ENCODE measurements around the gene CIBAR2.

CIBAR2 gene

DNA sequence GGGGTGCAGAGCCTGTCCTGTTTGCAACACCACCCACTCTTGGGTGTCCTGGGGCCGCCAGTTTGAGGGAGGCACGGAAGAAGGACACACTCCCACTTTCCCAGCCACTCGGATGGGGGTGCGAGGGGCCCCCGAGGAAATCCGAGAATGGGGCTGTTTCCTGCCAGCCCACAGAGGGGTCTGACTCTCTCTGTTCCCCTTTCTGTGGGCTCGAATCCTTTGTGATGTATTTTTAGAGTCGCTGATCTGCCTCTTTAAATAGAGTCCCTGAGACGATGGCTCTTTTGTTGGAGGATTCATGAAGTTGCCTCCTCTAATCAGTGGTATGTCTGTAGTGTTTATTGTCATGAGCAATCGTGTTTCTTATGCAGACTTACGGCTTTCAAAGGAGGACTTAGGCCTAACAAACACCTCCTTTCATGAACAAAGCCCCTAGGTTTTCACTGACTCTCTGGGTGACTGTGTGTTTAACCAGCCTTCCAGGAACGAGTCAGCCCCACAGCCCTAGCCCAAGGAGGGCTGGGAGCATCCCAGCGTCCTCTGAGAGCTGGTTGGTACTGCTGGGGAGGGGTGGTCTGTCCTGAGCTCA is 29.1 kb downstream of the CIBAR2 start:
- no peak for DNase-seq (ENCODE audit: low read depth)

DNA sequence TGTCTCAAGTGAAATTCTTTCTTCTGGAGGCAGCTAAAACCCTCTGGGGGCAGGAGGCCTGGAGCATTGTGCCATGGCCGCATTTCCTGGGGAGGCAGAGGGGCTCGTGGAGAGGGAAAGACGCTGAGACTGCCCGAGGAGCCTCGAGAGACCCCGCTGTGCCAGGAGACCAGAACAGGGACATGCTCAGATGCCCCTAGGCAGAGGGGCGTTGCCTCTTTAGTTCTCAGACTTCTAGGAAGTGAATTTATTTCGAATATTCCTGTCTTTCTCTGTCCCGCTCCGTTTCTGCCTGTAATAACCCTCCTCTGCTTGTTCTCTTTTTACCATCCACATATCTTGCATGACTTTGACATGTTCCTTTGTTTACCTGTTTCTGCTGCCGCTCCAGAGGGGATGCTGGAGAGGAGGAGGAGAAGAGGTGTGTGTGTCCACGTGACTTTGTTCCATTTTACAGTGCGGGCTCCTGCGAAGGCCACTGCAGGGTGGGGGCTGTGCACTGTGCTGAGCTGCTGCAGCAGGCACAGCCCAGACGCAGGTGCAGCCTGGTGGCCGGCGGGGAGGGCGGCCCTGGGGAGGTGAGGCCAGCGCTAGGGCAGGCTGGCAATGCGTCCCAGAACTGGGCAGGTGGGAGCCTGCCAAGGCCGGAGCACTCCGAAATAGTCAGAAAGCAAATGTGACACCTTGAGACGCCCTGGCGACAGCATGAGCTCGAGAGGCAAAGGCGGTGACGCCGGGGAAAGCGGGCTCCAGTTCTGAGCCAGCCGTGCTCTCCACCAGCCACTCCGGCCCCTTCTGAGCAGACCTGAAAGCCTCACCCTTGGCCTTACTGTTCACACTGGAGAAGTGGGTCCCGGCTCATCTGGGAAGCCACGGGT is 29.9 kb downstream of the CIBAR2 start:
- DNase-seq (ENCODE audit: low read depth), result no peak

DNA sequence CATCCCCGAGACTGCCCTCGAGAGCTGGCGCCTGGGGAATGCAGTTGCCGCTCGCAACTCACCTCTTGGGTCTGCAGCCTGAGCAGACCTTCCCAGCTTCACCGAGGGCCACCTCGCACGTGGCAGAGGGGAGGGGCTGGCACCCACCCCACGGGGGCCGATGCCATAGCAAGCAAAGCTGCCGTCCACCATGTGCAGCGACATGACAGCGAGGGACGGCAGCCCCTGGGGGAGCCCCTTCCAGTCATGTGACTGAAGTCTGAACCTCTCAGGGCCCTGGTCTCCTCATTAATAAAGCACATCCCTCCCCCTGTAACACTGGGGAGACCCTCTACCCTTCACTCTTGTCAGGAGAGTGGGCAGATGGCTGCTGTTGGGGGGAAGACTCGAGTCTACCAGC is 30.5 kb downstream of the CIBAR2 start:
- DNase-seq (ENCODE audit: low read depth), result no peak

DNA sequence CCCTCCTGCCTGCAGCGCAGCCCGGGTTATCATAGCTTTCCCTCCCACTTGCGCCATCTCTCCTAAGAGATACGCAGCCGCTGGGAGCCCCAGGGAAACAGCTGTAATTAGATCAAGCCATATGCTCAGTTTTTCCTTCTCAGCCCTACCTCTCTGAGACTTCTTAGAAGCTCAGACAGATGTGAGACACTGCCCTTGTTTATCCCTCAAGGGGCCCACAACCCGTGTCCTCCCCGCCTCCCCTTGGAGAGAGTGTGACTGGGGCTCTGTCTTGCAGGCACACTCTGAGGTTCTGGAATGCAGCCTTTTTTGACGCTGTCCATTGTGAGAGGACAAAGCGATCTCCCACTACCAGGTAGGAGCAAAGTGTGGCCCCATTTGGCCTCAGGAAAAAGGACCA is 31.2 kb downstream of the CIBAR2 start:
- DNase-seq (ENCODE audit: low read depth), result no peak

DNA sequence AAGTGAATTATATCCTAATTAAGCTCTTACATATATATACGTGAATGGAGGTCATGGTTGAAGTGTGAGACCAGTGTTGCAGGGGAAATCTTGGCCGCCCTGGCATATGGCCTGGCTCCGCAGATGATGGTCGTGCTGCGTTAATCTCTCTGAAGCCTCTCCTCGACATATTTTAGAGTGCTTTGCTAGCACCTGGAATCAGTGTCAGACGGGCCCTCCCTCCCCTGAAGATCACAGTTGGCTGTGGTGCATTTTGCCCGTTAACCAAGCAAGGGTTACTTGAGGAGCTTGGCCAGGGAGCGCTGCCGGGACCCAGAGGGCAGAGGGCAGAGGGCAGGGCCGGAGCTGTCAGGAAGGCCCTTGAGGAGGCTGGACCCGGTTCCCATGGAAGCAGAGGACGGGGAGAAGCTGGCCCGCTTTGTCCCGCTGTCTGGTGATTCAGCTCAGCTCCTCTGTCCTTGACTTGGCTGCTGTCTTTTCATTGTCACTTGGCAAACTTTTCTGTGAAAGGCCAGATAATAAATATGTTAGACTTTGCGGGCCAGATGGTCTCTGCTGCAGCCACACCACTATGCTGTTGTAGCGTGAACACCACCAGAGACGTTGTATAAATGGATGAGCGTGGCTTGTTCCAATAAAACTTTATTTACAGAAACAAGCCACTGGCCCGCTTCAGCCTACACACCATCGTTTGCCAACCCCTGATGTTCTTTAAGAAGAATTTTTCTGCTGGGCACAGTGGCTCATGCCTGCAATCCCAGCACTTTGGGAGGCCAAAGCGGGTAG is 32.3 kb downstream of the CIBAR2 start:
- DNase-seq (ENCODE audit: low read depth), result no peak

DNA sequence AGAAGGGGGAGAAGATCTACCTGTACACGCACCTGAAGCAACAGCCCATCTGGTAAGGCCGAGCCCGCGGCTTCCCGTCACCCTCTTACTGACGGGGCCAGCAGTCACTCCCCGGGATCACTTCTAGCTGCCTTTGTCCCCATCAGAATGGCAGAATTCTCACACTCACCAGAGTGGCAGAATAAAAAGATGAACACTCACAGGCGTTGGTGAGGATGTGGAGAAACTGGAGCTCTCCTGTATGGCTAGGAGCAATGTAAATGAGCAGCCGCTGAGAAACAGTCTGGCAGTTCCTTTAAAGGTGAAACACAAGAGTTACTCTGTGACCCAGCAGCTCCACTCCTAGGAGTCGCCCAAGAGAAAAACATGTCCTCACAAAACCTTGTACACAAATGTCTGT is 33.3 kb downstream of the CIBAR2 start:
- DNase-seq (ENCODE audit: low read depth), result no peak

DNA sequence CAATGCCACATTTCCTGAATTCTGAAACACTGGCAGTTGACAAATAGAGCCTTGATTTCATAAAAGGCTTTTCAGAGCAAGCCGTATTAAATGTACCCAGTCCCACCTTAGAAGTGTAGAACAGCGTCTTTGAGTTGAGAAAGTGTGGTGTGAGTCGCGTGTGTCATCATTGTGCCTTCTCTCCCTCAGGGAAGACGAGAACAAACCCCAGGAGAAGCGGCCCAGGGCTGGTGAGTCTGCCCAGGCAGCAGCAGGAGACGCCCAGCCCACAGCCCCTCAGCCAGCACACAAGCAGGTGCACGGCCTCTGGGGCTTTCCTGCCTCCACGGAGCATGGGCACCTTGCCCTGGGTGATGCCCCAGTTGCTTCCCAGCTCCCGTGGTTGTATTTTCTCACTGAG is 34.0 kb downstream of the CIBAR2 start:
- no peak for DNase-seq (ENCODE audit: low read depth)

DNA sequence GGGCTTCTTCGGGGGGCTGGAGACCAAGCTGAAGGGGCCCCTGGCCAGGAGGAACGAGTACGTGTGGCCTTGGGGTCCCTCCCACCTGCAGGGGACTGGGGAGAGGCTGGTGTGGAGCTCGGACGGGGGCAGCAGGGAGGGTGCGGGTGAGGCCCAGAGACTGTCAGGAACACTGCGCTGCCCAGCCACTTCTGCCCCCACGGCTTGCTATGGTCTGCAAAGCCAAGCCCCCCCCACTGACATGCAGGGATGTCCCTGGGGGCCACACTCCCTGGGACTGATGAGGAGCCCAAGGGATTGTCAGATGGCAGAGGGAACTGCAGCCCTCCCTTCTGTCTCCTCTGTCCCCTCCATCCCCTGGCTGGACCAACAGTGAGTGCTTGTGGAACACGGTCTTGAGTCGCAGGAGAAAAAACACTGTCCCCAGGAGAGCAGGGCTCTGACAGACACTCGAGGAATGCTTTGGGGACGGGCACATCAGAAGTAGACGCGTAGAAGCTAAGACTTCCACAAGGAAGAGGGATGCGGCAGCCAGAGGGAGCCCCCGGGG is 34.6 kb downstream of the CIBAR2 start:
- no peak for DNase-seq (ENCODE audit: low read depth)

DNA sequence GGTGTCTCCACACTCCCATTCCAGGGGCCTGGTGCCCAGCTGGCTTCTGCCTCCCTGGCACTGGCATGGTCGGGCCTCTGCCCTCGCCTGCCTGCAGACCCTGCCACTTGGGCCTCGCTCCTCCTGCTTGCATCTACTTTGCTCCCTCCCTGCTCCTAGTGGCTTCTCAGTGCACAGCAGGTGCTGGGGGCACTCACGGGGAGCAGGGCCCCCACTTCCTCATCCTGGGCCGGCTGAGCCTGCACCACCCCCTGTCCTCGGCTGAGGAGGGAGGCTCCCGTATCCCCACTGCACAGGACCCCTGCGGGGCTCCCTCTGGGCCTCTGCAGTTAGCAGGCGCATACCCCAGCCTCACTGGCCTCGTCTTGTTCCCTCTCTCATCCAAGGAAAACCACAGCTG is 35.2 kb downstream of the CIBAR2 start:
- DNase-seq (ENCODE audit: low read depth), result no peak

DNA sequence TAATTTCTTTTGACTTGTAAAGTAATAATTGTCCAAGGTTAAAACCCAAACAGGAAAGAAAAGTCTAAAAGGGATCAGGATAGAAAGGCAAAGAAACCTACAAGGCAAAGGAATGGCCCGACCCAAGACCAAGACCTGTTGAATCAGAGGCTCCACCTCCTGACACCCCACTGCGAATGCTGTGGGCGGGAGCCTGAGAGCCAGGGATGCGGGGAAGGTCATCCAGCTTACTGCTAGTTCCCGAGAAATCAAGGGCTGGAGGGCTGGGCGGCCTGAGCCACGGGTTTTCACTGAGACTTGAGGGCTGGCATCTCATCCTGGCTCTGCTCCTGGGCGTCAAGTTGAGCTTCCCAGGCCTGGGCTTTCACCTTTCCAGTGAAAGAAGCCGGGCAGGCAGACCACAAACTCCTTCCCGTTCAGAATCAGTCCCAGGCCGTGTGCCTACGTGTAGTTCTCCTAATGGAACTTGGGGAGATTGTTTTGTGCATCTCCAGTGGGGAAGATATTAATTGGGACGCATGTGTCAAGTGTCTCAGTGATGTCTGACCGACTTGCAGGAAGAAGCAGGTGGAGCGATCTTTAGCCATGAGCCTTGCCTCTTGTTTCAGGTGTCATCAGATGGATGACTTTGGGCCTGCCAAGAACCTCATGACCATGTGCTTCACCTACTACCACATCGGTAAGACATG is 36.9 kb downstream of the CIBAR2 start:
- DNase-seq (ENCODE audit: low read depth), result no peak

DNA sequence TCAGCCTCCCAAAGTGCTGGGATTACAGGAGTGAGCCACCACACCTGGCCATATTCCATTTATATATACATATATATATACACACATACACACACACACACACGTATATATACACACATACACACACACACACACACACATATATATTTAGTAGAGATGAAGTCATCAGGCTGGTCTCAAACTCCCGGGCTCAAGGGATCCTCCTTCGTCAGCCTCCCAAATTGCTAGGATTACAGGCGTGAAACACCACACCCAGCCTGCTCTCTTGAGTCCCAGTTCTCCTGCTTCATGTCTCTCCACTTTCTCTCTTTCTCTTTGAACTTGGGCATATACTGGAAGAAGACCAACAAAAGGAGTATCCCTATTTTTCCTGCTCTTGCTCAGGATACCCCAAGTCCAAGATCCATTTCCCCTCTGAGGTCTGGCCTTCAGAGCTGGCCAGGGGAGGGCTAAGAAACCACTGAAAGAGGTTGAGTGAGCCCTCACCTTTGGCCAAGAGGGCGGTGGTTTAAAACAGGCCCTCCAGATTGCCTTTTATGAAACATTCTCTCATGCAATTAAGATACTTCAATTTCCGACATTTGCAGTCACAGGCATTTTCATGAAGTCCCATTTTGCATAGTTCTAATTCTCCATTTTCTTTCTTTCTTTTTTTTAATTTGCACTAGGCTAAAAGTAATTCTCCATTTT is 37.9 kb downstream of the CIBAR2 start:
- DNase-seq (ENCODE audit: low read depth), result no peak

DNA sequence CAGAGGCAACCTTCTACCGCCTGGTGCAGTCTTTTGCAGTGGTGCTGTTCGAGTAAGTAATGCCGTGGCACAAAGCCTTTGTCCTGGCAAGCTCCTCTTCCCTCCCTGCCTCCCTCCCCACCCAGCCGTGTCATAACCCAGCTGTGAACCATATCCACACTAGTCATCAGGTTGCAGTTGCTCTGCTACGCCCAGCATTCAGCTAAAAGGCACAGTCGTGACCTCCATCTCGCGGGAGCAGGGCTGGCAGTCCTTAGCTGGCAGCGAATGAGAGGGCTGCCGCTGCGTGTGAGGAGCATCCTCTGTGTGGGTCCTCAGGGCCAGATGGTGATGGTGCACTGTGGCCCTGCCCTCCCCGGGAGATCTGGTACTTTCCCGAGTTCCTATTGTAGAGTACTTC is 39.3 kb downstream of the CIBAR2 start:
- DNase-seq (ENCODE audit: low read depth), result no peak

DNA sequence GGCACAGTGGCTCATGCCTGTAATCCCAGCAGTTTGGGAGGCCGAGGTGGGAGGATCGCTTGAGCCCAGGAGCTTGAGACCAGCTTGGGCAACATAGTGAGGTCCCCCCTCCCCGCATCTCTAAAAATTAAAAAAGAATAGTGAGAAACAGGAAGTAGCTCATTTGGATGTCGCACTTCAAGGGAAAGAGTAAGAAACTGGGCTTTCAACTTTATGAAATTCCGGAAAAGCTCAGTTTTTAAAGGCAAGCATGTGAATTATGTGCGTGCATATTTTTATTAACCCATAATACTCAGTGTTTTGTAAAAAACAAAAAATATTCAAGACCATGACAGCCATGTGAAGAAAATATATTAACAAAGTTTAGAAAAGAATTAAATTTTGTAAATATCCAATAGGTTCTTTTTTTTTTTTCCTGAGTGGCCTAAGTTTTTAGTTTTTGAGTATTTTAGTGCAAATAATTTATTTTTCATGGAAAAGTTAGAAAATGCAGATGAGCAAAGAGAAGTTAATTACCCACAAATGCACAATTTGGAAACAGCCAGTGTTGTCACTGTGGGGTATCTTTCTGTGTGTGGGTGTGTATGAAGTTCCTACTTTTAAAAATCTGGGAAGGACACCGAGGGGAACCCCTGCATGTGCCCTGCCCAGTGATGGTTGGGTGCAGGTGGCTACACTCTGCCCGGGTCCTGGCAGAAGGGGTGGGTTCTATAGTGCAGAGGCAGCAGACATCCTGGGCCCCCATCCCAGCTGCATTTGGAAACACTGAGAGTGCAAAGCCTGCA is 40.0 kb downstream of the CIBAR2 start:
- no peak for DNase-seq (ENCODE audit: low read depth)

DNA sequence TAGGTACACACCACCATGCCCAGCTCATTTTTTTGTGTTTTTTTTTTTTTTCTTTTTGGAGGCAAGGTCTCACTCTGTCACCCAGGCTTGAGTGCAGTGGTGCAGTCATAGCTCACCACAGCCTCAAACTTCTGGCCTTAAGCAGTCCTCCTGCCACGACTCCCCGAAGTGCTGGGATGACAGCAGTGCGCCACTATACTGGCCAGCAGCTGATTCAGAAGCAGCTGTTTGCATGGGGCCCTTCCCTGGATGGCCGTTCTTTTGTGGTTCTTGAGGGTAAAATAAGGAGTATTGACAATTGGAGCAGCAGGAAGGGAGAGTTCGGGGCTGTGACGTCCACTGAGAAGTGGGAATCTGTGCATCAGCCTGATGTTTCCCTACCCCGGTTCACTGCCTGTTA is 43.1 kb downstream of the CIBAR2 start:
- no peak for DNase-seq (ENCODE audit: low read depth)

DNA sequence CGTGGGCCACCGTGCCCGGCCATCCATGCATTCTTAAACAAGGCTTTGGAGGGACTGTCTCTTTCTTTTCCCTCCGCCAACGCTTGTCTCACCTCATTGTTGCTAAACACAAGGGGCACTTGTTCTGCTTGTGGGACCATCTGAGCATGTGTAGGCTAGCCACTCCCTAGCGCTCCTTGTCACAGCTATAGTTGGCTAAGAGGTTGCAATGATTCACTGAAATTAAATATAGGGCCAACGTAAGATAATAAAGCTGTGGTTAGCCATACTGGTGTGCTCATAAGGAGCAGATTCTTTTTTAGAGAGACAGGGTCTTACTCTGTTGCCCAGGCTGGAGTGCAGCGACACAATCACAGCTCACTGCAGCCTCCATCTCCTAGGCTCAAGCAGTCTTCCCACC is 43.5 kb downstream of the CIBAR2 start:
- DNase-seq (ENCODE audit: low read depth), result no peak

DNA sequence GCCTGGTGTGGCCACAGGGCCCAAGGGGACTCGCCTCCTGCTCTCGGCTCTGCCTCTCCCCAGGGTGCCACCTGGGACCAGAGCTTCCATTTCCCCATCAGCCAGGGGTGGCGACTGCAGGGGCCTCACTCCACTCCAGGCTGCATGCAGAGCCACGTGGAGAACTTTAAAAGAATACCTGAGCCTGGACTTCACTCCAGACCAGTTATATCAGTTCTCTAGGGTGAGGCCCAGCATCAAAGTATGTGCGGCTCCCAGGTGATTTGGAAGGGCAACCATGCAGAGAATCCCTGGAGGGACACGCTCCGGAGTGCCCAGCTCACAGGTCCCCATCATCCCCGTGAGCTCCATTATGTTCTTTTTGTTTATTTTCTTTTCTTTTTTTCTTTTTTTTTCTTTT is 44.8 kb downstream of the CIBAR2 start:
- DNase-seq (ENCODE audit: low read depth), result no peak

DNA sequence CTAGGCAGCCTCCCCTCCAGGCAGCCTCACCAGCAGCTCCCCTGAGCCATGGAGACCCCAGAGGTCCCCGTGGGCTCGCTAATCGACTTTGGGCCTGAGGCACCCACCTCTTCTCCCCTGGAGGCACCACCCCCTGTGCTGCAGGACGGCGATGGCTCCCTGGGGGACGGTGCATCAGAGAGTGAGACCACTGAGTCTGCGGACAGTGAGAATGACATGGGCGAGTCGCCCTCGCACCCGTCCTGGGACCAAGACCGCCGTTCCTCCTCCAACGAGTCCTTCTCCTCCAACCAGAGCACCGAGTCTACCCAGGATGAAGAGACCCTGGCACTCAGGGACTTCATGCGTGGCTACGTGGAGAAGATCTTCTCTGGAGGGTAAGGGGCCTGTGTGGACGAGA is 45.2 kb downstream of the CIBAR2 start:
- no peak for DNase-seq (ENCODE audit: low read depth)

DNA sequence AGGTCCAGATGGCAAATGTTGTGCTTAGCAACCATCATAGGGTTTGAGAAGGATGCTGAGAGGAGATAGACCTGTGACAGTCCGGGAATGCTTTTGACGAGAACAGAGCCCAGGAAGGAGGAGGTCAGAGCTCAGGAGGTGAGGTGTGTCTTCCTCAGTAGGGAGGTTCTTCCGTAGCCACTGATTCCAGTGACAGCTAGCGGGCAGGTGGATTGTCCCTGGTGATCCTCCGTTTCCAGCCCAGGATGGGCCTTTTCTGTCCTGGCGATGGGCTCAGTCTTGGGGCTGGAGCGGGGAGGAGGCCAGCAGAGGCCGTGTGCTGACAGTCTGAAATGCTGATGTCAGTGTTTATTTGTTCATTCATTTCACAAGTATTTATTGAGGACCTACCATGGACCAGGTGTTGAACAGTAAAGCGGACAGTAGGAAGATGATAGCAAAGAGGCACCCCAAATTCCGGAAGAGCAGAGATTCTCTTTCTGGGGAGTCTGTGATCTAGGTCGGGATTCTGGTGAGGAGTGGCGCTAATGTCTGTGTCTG is 45.9 kb downstream of the CIBAR2 start:
- no peak for DNase-seq (ENCODE audit: low read depth)

DNA sequence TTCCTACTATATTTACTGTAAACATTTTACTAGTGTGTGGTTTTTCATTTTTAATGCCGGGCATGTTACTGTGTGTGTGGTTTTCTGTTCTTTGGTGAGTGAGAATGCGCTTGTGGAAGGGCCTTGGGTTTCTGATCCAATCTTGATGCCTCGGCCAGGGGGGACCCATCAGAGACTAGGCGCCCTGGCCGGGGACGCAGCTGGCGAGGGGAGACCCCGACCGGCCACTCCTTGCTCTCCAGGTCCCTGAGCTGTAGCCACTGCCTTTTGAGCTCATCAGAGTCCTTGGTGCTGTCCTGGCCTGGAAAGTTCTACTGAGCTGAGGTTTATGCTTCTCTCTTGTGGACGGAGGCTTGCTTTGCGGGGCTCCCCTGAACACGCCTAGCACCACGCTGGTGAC is 47.2 kb downstream of the CIBAR2 start:
- no peak for DNase-seq (ENCODE audit: low read depth)

DNA sequence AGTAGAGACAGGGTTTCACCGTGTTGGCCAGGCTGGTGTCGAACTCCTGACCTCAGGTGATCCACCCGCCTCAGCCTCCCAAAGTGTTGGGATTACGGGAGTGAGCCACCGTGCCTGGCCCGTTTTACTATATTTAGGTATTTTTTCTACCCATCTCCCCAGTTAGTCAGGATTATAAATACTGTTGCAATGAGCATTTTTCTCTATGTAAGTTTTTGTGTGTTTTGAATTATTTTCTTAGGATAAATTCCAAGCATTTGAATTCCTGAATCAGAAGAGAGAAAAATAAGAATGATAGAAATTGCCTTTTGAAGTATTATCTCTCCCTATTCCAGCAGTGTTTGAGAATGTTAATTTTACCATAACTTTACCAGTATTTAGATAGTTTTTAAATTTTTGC is 48.1 kb downstream of the CIBAR2 start:
- DNase-seq (ENCODE audit: low read depth), result no peak

DNA sequence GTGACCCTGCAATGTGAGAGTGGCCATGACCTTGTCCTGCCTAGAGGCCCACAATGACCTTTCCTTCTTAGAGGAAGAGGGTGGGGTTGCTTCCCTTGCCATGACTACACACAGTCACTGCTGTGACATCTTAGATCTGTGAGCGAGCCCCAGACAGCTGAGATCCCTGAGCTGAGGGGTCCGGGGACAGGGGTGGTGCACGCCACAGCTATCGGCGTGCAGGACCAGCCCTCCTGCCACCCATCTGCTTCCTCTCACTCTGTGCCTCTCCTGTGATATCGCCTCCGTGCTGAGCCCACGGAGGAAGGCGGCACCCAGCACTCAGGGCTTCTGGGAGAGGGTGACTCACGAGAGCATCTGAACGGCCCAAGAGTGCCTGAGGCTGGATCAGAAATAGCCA is 49.4 kb downstream of the CIBAR2 start:
- DNase-seq (ENCODE audit: low read depth), result no peak
